Fibroblast of lung (primary cell): ENCODE measurements around the gene SEC31B.

Source experiments
- EZH2 ChIP-seq: IDR thresholded peaks from 2 replicates; pipeline ENCODE4 v1.5.1; 2012; ENCODE audit warnings: low read length, control low read depth, mild to moderate bottlenecking; ENCODE audit errors: missing control alignments
- TF ChIP-seq, protein P1 (sequence below), 2 donors: IDR thresholded peaks in 1 of 2; conservative IDR thresholded peaks in 1 of 2; 1 replicate in 1 of 2; 2 replicates in 1 of 2; pipeline ENCODE4 v1.5.1; 2011 to 2012; ENCODE audit warnings: low read length in 2 of 2, control low read depth in 1 of 2, inconsistent platforms in 1 of 2, low read depth in 1 of 2, mild to moderate bottlenecking in 1 of 2

DNA sequence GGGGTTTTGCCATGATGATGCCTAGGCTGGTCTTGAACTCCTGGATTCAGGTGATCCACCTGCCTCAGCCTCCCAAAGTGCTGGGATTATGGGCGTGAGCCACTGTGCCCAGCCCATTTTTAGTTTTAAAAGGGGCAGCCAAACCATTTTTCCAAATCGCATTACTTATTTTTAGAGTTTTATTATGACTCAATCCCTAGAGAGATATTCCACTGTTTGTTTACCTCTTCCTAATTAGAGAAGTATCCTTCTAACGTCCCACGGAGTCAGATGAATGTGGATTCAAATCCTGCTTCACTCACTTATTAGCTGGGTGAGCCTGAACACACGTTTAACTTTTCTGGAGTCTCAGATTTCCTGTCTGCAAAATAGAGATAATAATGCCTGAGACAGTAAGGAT is 41.7 kb downstream of the SEC31B start:
- TF ChIP-seq EZH2: no peak
- TF ChIP-seq, protein P1, sequence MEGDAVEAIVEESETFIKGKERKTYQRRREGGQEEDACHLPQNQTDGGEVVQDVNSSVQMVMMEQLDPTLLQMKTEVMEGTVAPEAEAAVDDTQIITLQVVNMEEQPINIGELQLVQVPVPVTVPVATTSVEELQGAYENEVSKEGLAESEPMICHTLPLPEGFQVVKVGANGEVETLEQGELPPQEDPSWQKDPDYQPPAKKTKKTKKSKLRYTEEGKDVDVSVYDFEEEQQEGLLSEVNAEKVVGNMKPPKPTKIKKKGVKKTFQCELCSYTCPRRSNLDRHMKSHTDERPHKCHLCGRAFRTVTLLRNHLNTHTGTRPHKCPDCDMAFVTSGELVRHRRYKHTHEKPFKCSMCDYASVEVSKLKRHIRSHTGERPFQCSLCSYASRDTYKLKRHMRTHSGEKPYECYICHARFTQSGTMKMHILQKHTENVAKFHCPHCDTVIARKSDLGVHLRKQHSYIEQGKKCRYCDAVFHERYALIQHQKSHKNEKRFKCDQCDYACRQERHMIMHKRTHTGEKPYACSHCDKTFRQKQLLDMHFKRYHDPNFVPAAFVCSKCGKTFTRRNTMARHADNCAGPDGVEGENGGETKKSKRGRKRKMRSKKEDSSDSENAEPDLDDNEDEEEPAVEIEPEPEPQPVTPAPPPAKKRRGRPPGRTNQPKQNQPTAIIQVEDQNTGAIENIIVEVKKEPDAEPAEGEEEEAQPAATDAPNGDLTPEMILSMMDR (conservative IDR thresholded peaks at IDR 0.05 in 1 of 2, IDR thresholded peaks at IDR 0.05 in 1 of 2; ENCODE audit: low read depth in 1 of 2, low read length in 2 of 2): no peak
